ENCODE results near the gene SP110.
"Not testable (repeated sequence)": the region's sequence is repeated elsewhere in the genome, so short reads cannot be mapped to it uniquely, and the experiment has no call there.

SP110 gene

DNA sequence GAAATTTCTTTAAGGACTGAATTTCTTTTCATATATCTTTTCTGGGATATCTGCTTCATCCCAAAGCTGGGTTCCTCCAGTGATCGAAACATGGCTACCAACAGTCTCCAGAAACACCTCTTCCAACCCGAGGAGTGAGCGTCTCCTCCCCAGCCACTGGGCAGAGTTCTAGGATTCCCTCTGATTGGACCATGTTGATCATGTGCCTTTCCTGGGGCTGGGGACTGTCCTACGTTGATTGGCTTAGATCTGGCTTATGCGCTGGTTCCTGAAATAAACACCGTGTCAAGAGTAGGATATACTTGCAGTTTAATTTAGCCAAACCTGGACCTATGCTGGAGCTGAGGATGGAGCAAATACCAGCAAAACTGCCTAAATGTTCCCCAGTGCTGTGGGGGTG is 95.5 kb downstream of the SP110 start:
- no peak for DNase-seq

GRCh38 chr2:230120376-230120775 is 99.4 kb downstream of the SP110 start:
- DNase-seq = not testable (repeated sequence)

GRCh38 chr2:230119827-230120226 is 100.0 kb downstream of the SP110 start:
- not testable (repeated sequence) for DNase-seq
